ENCODE results near the gene THAP4. TPM values are rescaled to one million over a fixed set of nuclear protein-coding genes. Genes with fewer than 3 reads are reported as not detected.

THAP4 gene
- polyA plus RNA-seq, 3 donors: 15.1 to 25.9 (median 16.3) TPM

- Histone ChIP-seq H3K4me1 (ENCODE audit: control insufficient read depth in 1 of 2, insufficient read depth in 2 of 2, low read length in 2 of 2) (no peaks in the 10 kb centered on the region), H3K9me3 (replicated peaks in 1 of 2; ENCODE audit: control insufficient read depth in 1 of 2, insufficient read depth in 1 of 2, low read length in 2 of 2) (no peaks in the 10 kb centered on the region), H3K4me3 (replicated peaks in 1 of 3; ENCODE audit: low read depth in 2 of 3, low read length in 3 of 3) (no peak overlapping the region), H2AFZ (ENCODE audit: insufficient read depth, low read depth, low read length, poor library complexity, severe bottlenecking) (no peak overlapping the region), H4K20me1 (ENCODE audit: insufficient read depth, low read length) (peaks cover 82% of the 10 kb centered on the region), H3K36me3 (replicated peaks in 1 of 2; ENCODE audit: control insufficient read depth in 1 of 2, insufficient read depth in 2 of 2, low read length in 2 of 2) (peaks cover 32 to 49% of the 10 kb centered on the region in 2 donors), H3K27ac (ENCODE audit: low read depth in 1 of 2, low read length in 2 of 2) (no peak overlapping the region), H3K4me2 (replicated peaks; ENCODE audit: extremely low read depth, low read length, poor library complexity, severe bottlenecking) (no peak overlapping the region), H3K27me3 (ENCODE audit: control insufficient read depth in 2 of 2, insufficient read depth in 2 of 2, low read length in 2 of 2) (no peaks in the 10 kb centered on the region), H3K79me2 (ENCODE audit: insufficient read depth, low read length) (peaks cover 74% of the 10 kb centered on the region), H3K9ac (ENCODE audit: insufficient read depth, low read length, poor library complexity, severe bottlenecking) (no peak overlapping the region)
- TF ChIP-seq CTCF (IDR thresholded peaks at IDR 0.05): no peak
- no peak for DNase-seq
- intact Hi-C loops (cut with micrococcal nuclease): no loop called here
- no peaks in the 10 kb centered on the region for H3K9me3 Mint-ChIP-seq
- H3K4me1 Mint-ChIP-seq: no peaks in the 10 kb centered on the region
- 90% methylated on average over 6 of the region's 6 CpGs for WGBS (ENCODE audit: insufficient coverage)
- no peak overlapping the region for H3K4me3 Mint-ChIP-seq
- peaks cover 0 to 4% (median 3%) of the 10 kb centered on the region in 3 donors for H3K27me3 Mint-ChIP-seq (ENCODE audit: low read depth in 3 of 3)
- H3K36me3 Mint-ChIP-seq: peaks cover 45 to 46% of the 10 kb centered on the region in 2 donors
- H3K27ac Mint-ChIP-seq: peak overlapping the region in 1 of 7 donors; percentile 35
These were observed 11.5 kb upstream of the THAP4 start for GRCh38 chr2:241648453-241648852.

GRCh38 chr2:241645915-241646645 lies 9.1 kb upstream of the THAP4 start:
- no peak overlapping the region for H3K9ac ChIP-seq (ENCODE audit: insufficient read depth, low read length, poor library complexity, severe bottlenecking)
- H3K4me1 ChIP-seq (ENCODE audit: control insufficient read depth in 1 of 2, insufficient read depth in 2 of 2, low read length in 2 of 2): no peaks in the 10 kb centered on the region
- 98% methylated on average over 8 of the region's 14 CpGs for WGBS (ENCODE audit: insufficient coverage)
- Mint-ChIP-seq H3K36me3 (peaks cover 25 to 31% of the 10 kb centered on the region in 2 donors), H3K9me3 (no peaks in the 10 kb centered on the region), H3K4me3 (no peak overlapping the region), H3K27ac (no peak overlapping the region), H3K27me3 (ENCODE audit: low read depth in 3 of 3) (peaks cover 0 to 4% (median 2%) of the 10 kb centered on the region in 3 donors), H3K4me1 (peaks cover 7% of the 10 kb centered on the region)
- no peak for DNase-seq
- no peak for TF ChIP-seq CTCF (IDR thresholded peaks at IDR 0.05)
- H3K27me3 ChIP-seq (ENCODE audit: control insufficient read depth in 2 of 2, insufficient read depth in 2 of 2, low read length in 2 of 2): no peaks in the 10 kb centered on the region
- H3K36me3 ChIP-seq (replicated peaks in 1 of 2; ENCODE audit: control insufficient read depth in 1 of 2, insufficient read depth in 2 of 2, low read length in 2 of 2): peaks cover 9 to 25% of the 10 kb centered on the region in 2 donors
- no peak overlapping the region for H2AFZ ChIP-seq (ENCODE audit: insufficient read depth, low read depth, low read length, poor library complexity, severe bottlenecking)
- no peak overlapping the region for H3K4me2 ChIP-seq (replicated peaks; ENCODE audit: extremely low read depth, low read length, poor library complexity, severe bottlenecking)
- no peak overlapping the region for H3K27ac ChIP-seq (ENCODE audit: low read depth in 1 of 2, low read length in 2 of 2)
- intact Hi-C loops (cut with micrococcal nuclease): no loop called here
- H3K4me3 ChIP-seq (replicated peaks in 1 of 3; ENCODE audit: low read depth in 2 of 3, low read length in 3 of 3): no peak overlapping the region
- H3K9me3 ChIP-seq (replicated peaks in 1 of 2; ENCODE audit: control insufficient read depth in 1 of 2, insufficient read depth in 1 of 2, low read length in 2 of 2): no peaks in the 10 kb centered on the region
- H4K20me1 ChIP-seq (ENCODE audit: insufficient read depth, low read length): peaks cover 97% of the 10 kb centered on the region
- H3K79me2 ChIP-seq (ENCODE audit: insufficient read depth, low read length): peaks cover 89% of the 10 kb centered on the region

Measured in CD14-positive monocyte (primary cell).